ENCODE data around the gene LRRC15. TPM values are rescaled to one million over a fixed set of nuclear protein-coding genes. Genes with fewer than 3 reads are reported as not detected.

Gene LRRC15
- total RNA-seq, 1 experiment from 2014 or later = 0.36 TPM

GRCh38 chr3:194350726-194351071 is 18.8 kb downstream of the LRRC15 start:
- intact Hi-C loops (cut with micrococcal nuclease) = no loop called here

GRCh38 chr3:194348354-194348753 is 21.2 kb downstream of the LRRC15 start:
- no peak overlapping the region for H3K27ac ChIP-seq (ENCODE audit: low read length)
- no peak overlapping the region for H2AFZ ChIP-seq (ENCODE audit: low read length)
- H3K79me2 ChIP-seq (ENCODE audit: low read length) = no peaks in the 10 kb centered on the region
- DNase-seq (no peak), ATAC-seq (no peak)
- H3K4me3 ChIP-seq (ENCODE audit: low read length) = no peak overlapping the region
- H3K9me2 ChIP-seq (replicated peaks; ENCODE audit: low read length) = no peaks in the 10 kb centered on the region
- no peak overlapping the region for H3K9ac ChIP-seq (ENCODE audit: low read length)
- H3K9me3 ChIP-seq (ENCODE audit: low read length) = no peaks in the 10 kb centered on the region
- ChIA-PET CTCF (no interaction called here), POLR2A (ENCODE audit: unreplicated experiment) (no interaction called here)
- no peaks in the 10 kb centered on the region for H3F3A ChIP-seq (ENCODE audit: low read length, unreplicated experiment)
- intact Hi-C loops (cut with micrococcal nuclease) = no loop called here
- no peak for TF ChIP-seq EZH2 (IDR thresholded peaks at IDR 0.05; ENCODE audit: low read length, unreplicated experiment)
- TF ChIP-seq EZH2phosphoT487 (IDR thresholded peaks at IDR 0.05; ENCODE audit: borderline replicate concordance, low read length) = no peak
- no peaks in the 10 kb centered on the region for H4K20me1 ChIP-seq (ENCODE audit: low read length)
- no peaks in the 10 kb centered on the region for H3K36me3 ChIP-seq (ENCODE audit: low read depth, low read length)
- no TSS peak for BruUV-seq (replicated peaks)
- no peak overlapping the region for H3K4me2 ChIP-seq (ENCODE audit: low read length)
- no peaks in the 10 kb centered on the region for H3K27me3 ChIP-seq (ENCODE audit: low read length)
- no peaks in the 10 kb centered on the region for H3K4me1 ChIP-seq (ENCODE audit: insufficient read depth, low read length)

More at GRCh38 chr3:194350726-194351071, 18.8 kb downstream of the LRRC15 start:
- no peak overlapping the region for H2AFZ ChIP-seq (ENCODE audit: low read length)
- no TSS peak for BruUV-seq (replicated peaks)
- no peak overlapping the region for H3K4me2 ChIP-seq (ENCODE audit: low read length)
- no peak overlapping the region for H3K27ac ChIP-seq (ENCODE audit: low read length)
- no peak overlapping the region for H3K9ac ChIP-seq (ENCODE audit: low read length)
- H3K9me2 ChIP-seq (replicated peaks; ENCODE audit: low read length) = no peaks in the 10 kb centered on the region
- no peaks in the 10 kb centered on the region for H3K36me3 ChIP-seq (ENCODE audit: low read depth, low read length)
- H3K4me3 ChIP-seq (ENCODE audit: low read length) = no peak overlapping the region
- no peaks in the 10 kb centered on the region for H3F3A ChIP-seq (ENCODE audit: low read length, unreplicated experiment)
- CTCF ChIA-PET = interaction anchor here (1.0 to 1.1 kb wide), 2 partner anchors 17 to 570 kb away, joined by 3 to 5 read pairs; no protein-coding TSS in a partner anchor
- no peaks in the 10 kb centered on the region for H4K20me1 ChIP-seq (ENCODE audit: low read length)
- no peak for DNase-seq
- H3K9me3 ChIP-seq (ENCODE audit: low read length) = no peaks in the 10 kb centered on the region
- TF ChIP-seq EZH2 (IDR thresholded peaks at IDR 0.05; ENCODE audit: low read length, unreplicated experiment) = no peak
- no peak for TF ChIP-seq EZH2phosphoT487 (IDR thresholded peaks at IDR 0.05; ENCODE audit: borderline replicate concordance, low read length)
- no peak for TF ChIP-seq CTCF (conservative IDR thresholded peaks at IDR 0.05; ENCODE audit: low read depth, low read length)
- H3K79me2 ChIP-seq (ENCODE audit: low read length) = no peaks in the 10 kb centered on the region
- no peaks in the 10 kb centered on the region for H3K4me1 ChIP-seq (ENCODE audit: insufficient read depth, low read length)
- POLR2A ChIA-PET (ENCODE audit: unreplicated experiment) = no interaction called here
- H3K27me3 ChIP-seq (ENCODE audit: low read length) = no peaks in the 10 kb centered on the region
- no peak for ATAC-seq

- ATAC-seq (no peak), DNase-seq (no peak)
- Histone ChIP-seq H4K20me1 (ENCODE audit: low read length) (no peaks in the 10 kb centered on the region), H3K4me2 (ENCODE audit: low read length) (no peak overlapping the region), H3K9ac (ENCODE audit: low read length) (no peak overlapping the region), H3F3A (ENCODE audit: low read length, unreplicated experiment) (no peaks in the 10 kb centered on the region), H3K79me2 (ENCODE audit: low read length) (no peaks in the 10 kb centered on the region), H3K27me3 (ENCODE audit: low read length) (no peaks in the 10 kb centered on the region), H3K27ac (ENCODE audit: low read length) (no peak overlapping the region), H3K4me1 (ENCODE audit: insufficient read depth, low read length) (no peaks in the 10 kb centered on the region; the same call in 1 of the 2 replicates), H3K36me3 (ENCODE audit: low read depth, low read length) (no peaks in the 10 kb centered on the region), H3K9me3 (ENCODE audit: low read length) (no peaks in the 10 kb centered on the region), H2AFZ (ENCODE audit: low read length) (no peak overlapping the region), H3K4me3 (ENCODE audit: low read length) (no peak overlapping the region), H3K9me2 (replicated peaks; ENCODE audit: low read length) (no peaks in the 10 kb centered on the region)
- TF ChIP-seq EZH2 (IDR thresholded peaks at IDR 0.05; ENCODE audit: low read length, unreplicated experiment) = no peak
- TF ChIP-seq EZH2phosphoT487 (IDR thresholded peaks at IDR 0.05; ENCODE audit: borderline replicate concordance, low read length) = no peak
- no peak for TF ChIP-seq CTCF (conservative IDR thresholded peaks at IDR 0.05; ENCODE audit: low read depth, low read length)
- CTCF ChIA-PET = interaction anchor here (1.2 kb wide), 1 partner anchor 13 kb away, joined by 3 read pairs; no protein-coding TSS in a partner anchor
- POLR2A ChIA-PET (ENCODE audit: unreplicated experiment) = no interaction called here
- no TSS peak for BruUV-seq (replicated peaks)
- intact Hi-C loops (cut with micrococcal nuclease) = no loop called here
These were observed 22.9 kb downstream of the LRRC15 start for GRCh38 chr3:194346621-194347020.

Measured in PC-3 (cell line).